Pons (tissue), 1 donor: ENCODE data around the gene CACFD1.

ENCODE experiments used
- DNase-seq: peaks from one replicate; pipeline ENCODE4 v3.0.0-alpha.2; 2016; ENCODE audit warnings: low spot score

Gene CACFD1

DNA sequence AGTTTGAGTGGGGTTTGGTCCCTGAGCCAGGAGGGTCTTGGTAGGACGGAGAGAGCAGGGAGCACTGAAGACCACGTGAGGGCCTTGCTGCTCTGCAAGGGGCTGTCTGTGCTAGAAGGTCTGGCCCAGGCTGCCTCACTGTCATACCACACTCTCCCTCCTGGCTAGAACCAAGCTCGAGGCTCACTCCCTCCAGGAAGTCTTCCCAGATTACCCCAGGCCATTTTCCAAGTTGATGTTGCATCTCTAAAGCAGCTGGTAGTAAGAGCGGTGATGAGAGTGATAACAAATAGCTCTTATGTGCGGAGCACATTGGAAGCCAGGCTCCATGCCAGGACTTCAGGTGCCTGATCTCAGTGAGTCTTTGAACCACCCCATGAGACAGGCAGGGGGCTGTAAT, 58.4 kb downstream of the CACFD1 start:
- no peak for DNase-seq

DNA sequence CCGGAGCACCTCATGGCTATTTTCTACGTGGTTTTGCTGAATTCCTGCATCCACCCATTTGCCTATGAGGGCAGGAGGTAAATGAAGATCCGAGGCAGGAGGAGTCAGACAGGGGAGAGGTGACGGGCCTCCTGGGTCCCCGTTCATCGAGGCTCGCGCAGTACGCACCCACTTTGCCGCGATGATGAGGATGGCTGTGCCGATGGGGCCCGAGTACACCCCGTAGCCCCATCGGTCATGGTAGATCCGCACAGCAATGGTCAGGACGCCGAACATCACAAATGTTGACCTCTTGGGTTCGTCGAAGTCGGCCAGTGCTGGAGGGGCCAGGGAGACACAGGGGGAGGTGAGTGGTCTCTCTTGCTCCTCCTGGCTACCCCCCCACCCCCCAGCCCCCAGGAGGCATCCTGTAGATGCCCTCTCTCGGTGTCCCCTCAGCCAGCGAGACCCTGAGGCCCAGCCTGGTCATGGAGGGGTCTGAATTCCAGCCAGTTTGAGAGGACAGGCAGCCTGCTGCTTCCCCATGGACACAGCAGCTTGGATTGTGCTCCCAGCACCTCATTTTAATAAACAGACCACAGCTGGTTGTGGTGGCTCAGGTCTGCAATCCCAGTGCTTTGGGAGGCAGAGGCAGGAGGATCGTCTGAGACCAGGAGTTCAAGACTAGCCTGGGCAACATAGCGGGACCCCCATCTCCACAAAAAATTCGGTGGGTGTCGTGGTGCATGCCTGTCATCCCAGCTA, 59.1 kb downstream of the CACFD1 start:
- no peak for DNase-seq

DNA sequence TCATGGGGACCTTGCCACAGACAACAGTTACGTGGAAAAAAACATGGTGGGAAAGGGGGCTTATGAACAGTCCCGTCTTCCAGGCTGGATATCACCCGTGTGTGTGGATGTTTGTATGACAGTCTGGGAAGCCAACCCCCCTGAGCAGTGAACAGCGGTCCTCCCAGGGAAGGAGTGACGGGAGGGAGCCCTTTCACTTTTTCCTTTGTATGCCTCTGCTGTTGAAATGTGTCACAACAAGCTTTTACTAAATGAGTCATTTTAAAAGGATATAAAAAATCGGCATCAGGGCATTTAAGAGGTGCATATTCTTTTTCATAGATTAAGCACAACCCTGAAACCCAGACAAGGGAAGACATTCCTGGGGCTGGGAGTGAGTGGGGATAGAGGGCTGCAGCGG, 59.9 kb downstream of the CACFD1 start:
- no peak for DNase-seq

- no peak for DNase-seq
Observed at GRCh38 chr9:133520121-133520835, 60.5 kb downstream of the CACFD1 start.
